Endothelial cell of hepatic sinusoid (primary cell): Measurements from ENCODE around the gene PDCD5.
"Not testable (repeated sequence)": the region's sequence is repeated elsewhere in the genome, so short reads cannot be mapped to it uniquely, and the experiment has no call there.

Experiments used
- in situ Hi-C: cut with HindIII; loops from 2 replicates; pipeline ENCODE4 v1.10.0; 2017; ENCODE audit warnings: low sequenced_read_pairs

The PDCD5 gene, protein sequence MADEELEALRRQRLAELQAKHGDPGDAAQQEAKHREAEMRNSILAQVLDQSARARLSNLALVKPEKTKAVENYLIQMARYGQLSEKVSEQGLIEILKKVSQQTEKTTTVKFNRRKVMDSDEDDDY

DNA sequence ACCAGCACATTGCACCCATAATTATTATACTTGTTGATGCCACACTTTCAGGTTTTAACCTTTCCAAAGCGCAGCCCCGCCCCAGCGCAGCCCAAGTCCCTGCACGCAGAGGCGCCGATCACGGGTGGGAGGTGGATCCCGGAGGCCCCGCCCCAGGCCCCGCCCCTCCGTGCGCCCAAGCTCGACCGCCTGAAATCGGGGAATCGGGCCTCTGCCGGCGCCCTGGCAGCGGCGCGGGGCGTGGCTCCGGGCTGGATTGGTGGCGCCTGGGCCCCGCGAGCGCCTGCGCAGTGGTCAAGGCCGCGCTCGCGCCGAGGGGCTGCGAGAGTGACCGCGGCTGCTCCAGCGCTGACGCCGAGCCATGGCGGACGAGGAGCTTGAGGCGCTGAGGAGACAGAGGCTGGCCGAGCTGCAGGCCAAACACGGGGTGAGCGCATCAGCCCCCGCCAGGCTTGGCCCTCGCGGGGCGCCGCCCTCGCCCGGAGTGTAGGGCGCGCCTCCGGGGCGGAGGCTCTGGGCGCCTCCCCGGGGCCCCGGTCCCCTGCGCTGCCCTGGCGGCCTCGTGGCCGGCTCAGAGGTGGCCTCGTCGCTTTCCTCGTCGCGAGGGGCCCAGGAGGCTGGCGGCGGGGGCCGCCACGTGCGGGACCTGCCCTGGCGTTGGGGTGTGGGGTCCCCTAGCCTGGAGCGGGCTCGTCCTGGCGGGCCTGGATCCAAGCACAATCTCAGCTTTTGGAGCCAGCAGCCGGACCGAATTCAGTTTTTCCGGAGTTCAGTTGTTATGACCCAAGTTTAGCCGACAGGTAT, at the start of gene PDCD5:
PDCD5 (plus strand) TSS at position 290 of the 804 bp plus-strand sequence; CDS start at position 362, 72 bp downstream.
- in situ Hi-C loops = no loop called here

DNA sequence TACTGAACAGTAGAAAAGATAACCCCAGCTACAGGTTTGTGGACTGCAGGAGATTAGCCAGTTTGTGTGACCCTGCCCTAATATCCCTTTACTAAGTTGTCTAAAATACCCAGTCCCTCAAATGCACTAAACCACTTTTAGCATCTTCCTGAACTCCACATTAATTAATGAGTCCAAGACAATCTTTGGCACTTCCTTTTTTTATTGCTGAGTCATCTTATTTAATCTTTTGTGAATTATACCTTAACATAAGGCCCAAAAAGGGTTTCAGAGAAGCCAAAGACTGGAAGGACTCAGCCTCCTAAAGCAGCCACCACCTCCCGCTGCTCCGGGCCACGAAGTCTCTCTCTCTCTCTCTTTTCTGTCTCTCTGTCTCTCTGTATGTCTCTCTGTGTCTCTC, 48.8 kb upstream of the PDCD5 start:
- in situ Hi-C loops = no loop called here

DNA sequence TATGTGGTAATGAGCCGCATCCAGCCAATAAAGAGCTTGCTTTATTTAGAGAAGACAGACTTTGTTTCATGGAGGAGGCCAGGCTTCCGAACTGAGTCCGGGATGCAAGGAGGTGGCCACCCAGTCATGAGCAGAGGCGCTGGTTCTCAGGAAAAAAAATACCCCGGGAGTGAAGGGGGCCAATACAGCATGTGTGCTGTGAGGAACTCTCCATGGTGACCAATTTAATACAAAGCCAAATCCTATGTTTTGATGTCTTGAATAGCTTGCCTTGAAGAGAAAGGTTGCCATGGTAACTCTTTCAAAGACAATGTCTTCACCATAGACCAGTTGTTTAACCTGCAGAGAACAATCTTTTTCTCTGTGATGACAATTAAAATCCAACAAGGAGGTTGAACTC, 43.4 kb upstream of the PDCD5 start:
- in situ Hi-C loops = no loop called here

DNA sequence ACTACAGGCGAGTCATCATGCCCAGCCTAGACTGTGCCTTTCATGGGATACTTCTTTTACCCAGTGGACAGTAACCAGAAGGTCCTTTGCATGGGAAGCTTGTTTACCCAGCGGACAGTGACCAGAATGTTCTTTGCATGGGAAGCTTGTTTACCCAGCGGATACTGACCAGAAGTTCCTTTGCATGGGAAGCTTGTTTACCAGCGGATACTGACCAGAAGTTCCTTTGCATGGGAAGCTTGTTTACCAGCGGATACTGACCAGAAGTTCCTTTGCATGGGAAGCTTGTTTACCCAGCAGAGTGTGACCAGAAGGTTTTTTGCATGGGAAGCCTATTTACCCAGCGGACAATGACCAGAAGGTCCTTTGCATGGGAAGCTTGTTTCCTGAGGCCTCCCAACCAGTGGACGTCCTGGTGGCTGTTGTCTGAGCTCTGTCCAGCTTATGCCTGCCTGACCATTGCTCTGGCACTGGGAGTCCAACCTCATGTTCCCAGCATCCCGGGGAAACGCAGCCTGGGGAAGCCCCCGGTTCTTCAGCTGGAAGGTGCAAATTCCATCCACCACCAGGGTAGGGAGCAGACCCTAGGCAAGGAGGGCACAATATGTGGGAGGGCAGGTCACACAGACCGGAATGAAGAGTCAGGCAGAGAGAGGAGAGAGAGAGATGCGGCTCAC, 41.6 kb upstream of the PDCD5 start:
- in situ Hi-C loops = no loop called here

DNA sequence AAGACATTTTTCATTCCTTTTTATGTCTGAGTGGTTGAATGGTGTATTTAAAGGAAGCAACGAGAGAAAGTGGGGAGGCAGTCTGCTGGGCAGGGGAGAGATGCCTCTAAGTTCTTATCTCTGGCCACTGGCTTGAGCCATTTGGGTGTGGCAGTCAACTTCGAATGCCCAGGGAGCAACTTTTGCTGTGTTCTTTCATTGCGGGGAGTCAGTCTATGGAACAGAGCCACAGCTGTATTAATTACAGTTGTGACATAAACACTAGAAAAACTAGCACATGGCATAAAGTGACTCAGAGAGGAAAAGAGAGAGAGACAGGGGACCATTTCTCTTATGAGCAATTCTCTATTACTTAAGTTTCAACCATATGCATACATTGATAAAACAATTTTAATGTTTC, 40.4 kb upstream of the PDCD5 start:
- in situ Hi-C loops = no loop called here

DNA sequence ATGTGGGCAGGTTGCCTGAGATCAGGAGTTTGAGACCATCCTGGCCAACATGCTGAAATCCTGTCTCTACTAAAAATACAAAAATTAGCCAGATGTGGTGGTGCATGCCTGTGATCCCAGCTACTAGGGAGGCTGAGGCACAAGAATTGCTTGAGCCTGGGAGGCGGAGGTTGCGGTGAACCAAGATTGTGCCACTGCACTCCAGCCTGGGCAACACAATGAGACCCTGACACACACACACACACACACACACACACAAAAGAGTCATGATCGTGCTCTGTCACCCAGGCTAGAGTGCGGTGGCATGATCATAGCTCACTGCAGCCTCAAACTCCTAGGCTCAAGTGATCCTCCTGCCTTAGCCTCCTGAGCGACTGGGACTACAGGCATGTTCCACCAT, 39.6 kb upstream of the PDCD5 start:
- in situ Hi-C loops = not testable (repeated sequence)

- in situ Hi-C loops = no loop called here
Measured at GRCh38 chr19:32542477-32543108, 38.4 kb upstream of the PDCD5 start.

DNA sequence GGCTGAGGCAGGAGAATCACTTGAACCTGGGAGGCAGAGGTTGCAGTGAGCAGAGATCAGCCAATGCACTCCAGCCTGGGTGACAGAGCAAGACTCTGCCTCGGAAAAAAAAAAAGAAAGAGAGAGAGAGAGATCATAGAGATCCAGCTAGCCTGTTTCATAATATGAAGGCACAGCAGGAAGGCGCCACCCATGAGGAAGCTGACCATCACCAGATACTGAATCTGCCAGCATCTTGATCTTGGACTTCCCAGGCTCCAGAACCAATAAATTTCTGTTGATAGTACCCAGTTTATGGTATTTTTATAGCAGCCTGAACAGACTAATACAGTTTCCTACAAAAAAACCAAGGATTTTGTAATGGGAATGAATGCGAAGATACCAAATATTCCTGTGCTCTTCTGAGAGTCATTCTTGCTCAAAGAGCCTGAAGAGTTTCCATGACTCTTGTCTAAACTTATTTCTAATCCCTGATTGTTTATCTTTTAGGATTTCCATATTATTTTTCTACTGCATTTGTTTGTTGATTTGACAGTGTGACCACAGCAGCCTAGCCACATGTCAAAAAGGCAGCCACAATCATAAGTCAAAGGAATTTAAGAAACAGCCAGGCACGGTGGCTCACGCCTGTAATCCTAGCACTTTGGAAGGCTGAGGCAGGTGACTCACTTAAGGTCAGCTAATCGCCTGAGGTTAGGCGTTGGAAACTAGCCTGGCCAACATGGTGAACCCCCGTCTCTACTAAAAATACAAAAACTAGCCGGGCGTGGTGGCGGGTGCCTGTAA, 37.7 kb upstream of the PDCD5 start:
- in situ Hi-C loops = no loop called here

DNA sequence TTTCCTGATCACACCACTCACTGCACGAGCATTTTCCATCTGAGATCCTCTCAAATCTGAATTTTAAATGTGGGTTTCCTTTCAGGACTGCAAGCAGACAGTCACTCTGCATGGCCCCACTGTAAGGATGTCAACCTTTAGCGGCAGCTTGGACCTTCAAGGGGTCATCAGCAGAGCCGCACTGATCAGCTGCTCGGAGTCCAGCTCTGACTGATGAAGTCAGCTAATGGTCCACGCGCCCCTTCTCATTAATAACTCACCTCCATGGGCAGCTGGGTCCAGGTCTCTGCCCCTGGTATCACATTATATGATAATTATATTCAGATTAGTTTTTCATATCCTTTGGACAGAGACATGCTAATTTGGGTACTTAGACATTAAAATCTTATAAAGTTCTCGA, 36.1 kb upstream of the PDCD5 start:
- in situ Hi-C loops = no loop called here

DNA sequence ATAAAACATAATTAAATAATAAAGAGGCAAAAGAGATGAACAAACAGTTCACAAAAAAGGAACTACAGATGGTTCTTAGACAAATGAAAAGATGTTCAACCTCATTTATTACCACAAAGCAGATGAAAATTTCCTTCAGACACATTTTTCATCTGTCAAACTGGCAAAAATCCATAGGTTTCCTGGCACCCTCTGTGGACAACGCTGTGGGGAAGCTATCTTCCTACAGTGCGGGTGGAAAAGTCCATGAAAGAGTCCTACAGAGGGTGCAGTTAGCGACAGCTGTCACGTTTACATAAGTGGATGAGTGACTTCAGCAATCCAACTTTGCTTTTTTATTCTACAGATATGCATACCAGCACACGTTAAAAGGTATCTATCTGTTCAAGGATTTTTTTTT, 30.3 kb upstream of the PDCD5 start:
- in situ Hi-C loops = no loop called here

GRCh38 chr19:32555786-32556185, 25.2 kb upstream of the PDCD5 start:
- in situ Hi-C loops = no loop called here

DNA sequence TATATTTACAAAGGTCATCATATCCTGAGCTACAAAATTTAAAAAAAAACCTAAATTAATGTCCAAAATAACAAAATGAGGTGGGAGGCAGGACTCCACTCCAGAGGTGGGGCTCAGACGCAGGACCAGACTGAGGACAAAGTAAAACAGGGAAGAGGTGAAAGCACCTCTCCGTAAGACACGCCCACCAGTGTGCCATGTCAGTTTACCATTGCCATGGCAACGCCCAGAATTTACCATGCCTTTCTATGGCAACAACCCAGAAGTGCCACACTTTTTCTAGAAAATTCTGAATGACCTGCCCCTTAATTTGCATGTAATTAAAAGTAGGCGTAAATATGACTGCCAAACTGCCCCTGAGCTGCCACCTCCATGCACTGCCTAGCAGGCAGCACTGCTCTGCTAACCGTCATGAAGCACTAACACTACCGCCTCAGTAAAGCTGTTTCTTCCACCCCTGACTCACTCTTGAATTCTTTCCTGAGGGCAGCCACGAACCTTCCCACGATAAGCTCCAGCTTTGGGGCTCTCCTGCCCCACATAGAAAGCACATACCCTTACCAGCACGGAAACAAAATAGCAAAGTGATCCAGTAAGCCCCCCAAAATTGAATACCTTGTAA, 22.3 kb upstream of the PDCD5 start:
- in situ Hi-C loops = no loop called here

- in situ Hi-C loops = no loop called here
Measured at GRCh38 chr19:32563761-32564160, 17.2 kb upstream of the PDCD5 start.

GRCh38 chr19:32566246-32566830, 14.7 kb upstream of the PDCD5 start:
- in situ Hi-C loops = no loop called here

DNA sequence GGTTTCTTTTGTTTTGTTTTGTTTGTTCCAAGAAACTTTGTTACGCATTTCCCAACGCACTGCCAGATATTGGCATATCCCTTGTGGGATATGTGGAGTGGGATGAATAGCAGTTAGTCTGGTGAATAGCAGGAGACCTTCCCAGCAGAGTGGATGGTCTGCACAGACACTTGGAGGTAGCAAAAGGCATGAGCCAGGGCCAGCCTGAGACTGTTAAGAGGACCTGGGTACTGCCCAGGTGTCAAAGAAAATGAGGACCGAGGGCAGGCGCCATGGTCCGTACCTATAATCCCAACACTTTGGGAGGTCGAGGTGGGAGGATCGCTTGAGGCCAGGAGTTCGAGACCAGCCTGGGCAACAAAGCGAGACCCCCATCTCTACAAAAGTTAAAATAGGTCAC, 13.5 kb upstream of the PDCD5 start:
- in situ Hi-C loops = no loop called here

- in situ Hi-C loops = no loop called here
Measured at GRCh38 chr19:32570081-32570785, 10.8 kb upstream of the PDCD5 start.

DNA sequence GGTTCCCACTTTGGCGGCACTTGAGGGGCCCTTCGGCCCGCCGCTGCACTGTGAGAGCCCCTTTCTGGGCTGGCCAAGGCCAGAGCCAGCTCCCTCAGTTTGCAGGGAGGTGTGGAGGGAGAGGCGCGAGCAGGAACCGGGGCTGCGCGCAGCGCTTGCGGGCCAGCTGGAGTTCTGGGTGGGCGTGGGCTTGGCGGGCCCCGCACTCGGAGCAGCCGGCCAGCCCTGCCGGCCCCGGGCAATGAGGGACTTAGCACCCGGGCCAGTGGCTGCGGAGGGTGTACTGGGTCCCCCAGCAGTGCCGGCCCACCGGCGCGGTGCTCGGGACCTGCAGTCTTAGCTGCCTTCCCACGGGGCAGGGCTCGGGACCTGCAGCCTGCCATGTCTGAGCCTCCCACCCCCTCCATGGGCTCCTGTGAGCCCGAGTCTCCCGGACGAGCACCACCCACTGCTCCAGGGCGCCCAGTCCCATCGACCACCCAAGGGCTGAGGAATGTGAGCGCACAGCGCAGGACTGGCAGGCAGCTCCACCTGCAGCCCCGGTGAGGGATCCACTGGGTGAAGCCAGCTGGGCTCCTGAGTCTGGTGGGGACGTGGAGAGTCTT, 9.4 kb upstream of the PDCD5 start:
- in situ Hi-C loops = not testable (repeated sequence)

- in situ Hi-C loops = not testable (repeated sequence)
Measured at GRCh38 chr19:32572700-32573491, 8.1 kb upstream of the PDCD5 start.
